Measurements from ENCODE around the gene THTPA. TPM values are rescaled to one million over a fixed set of nuclear protein-coding genes. Genes with fewer than 3 reads are reported as not detected.

The THTPA gene
- total RNA-seq, 1 donor from 2014 or later, result 4.5 TPM

DNA sequence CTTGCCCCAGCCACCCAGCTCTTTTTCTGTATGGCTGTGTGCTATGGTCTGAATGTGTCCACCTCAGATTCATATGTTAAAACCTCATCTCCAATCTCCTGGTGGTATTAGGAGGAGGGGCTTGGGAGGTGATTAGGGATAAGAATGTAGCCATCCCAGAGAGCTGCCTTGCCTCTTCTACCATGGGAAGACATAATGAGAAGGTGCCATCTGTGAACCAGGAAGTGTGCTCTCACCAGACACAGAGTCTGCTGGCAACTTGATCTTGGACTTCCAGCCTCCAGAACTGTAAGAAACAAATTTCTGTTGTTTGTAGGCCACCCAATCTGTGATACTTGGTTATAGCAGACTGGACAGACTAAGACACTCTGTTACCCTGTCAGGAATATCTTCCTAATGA lies 45.4 kb downstream of the THTPA start:
- TF ChIP-seq, protein P1, sequence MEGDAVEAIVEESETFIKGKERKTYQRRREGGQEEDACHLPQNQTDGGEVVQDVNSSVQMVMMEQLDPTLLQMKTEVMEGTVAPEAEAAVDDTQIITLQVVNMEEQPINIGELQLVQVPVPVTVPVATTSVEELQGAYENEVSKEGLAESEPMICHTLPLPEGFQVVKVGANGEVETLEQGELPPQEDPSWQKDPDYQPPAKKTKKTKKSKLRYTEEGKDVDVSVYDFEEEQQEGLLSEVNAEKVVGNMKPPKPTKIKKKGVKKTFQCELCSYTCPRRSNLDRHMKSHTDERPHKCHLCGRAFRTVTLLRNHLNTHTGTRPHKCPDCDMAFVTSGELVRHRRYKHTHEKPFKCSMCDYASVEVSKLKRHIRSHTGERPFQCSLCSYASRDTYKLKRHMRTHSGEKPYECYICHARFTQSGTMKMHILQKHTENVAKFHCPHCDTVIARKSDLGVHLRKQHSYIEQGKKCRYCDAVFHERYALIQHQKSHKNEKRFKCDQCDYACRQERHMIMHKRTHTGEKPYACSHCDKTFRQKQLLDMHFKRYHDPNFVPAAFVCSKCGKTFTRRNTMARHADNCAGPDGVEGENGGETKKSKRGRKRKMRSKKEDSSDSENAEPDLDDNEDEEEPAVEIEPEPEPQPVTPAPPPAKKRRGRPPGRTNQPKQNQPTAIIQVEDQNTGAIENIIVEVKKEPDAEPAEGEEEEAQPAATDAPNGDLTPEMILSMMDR (IDR thresholded peaks at IDR 0.05; ENCODE audit: insufficient read depth, low read length, severe bottlenecking), result no peak
- no peak overlapping the region for H3K4me3 ChIP-seq (ENCODE audit: low read depth, low read length)
- no peaks in the 10 kb centered on the region for H3K27me3 ChIP-seq (ENCODE audit: control insufficient read depth, insufficient read depth, low read length)
- no peaks in the 10 kb centered on the region for H3K36me3 ChIP-seq (ENCODE audit: control insufficient read depth, insufficient read depth, low read length)
- DNase-seq (ENCODE audit: low read depth) (no peak), FAIRE-seq (no peak)

DNA sequence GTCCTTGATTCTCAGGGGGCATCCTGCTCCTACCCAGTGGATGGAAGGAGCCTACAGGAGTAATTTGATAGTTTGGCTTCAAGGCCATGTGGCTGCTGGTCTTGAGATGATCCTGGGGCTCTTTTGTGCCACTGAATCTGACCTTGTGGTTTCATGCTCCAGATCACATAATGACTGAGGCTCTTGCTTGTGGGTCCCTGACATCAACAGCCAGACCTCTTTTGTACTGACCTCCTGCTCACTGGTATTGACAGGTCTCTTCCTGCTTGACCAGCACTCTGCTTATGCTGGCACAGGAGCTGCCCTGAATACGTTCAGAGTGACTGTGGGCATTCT lies 45.7 kb downstream of the THTPA start:
- TF ChIP-seq, protein P1 (IDR thresholded peaks at IDR 0.05; ENCODE audit: insufficient read depth, low read length, severe bottlenecking), result no peak
- FAIRE-seq, result no peak
- no peaks in the 10 kb centered on the region for H3K27me3 ChIP-seq (ENCODE audit: control insufficient read depth, insufficient read depth, low read length)
- DNase-seq (ENCODE audit: low read depth), result no peak
- no peak overlapping the region for H3K4me3 ChIP-seq (ENCODE audit: low read depth, low read length)
- no peaks in the 10 kb centered on the region for H3K36me3 ChIP-seq (ENCODE audit: control insufficient read depth, insufficient read depth, low read length)

DNA sequence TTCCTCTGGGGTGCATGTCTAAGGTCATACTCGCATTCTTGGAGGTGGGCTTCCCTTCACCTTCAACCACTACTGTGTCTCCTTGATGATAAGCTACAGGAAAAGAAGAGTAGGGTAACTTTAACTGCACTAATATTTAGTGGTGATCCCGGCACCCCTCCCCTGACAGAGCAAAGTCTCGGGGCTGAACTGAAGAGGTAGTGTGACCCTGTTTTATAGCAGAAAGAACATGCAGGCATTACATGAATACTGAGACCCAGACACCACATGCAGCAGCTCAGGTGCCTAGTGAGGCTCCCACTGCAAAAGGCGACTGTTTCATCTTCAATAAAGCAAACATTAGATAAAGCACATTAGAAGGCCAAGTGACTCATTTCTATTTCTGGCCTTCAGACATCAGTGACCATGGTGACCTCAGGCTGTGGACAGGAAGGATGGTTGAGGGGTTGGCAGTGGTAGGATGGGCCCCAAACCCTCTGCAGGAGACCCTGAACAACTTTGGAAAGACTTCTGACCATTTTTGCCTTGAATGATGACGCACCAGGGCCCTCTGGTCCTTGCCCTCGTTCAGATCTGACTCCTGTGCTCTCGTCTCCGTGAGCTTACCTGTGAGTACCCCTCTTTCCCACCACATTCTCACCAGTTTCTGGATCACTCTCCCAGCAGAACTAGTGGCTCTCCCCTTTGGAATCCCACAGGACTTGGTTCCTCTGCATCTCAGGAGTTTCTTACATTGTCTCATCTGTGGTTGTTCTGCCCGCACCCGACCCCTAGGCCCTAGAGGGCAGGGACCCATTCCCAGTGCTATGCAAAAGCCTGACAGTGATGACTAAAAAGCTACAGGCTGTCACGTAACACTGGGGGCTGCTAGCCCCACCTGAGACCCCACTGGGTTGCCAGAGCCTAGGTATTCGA lies 46.4 kb downstream of the THTPA start:
- H3K4me3 ChIP-seq (ENCODE audit: low read depth, low read length), result no peak overlapping the region
- no peak for DNase-seq (ENCODE audit: low read depth)
- FAIRE-seq, result no peak
- TF ChIP-seq, protein P1 (IDR thresholded peaks at IDR 0.05; ENCODE audit: insufficient read depth, low read length, severe bottlenecking), result no peak
- H3K27me3 ChIP-seq (ENCODE audit: control insufficient read depth, insufficient read depth, low read length), result no peaks in the 10 kb centered on the region
- H3K36me3 ChIP-seq (ENCODE audit: control insufficient read depth, insufficient read depth, low read length), result no peaks in the 10 kb centered on the region

- H3K27me3 ChIP-seq (ENCODE audit: control insufficient read depth, insufficient read depth, low read length), result no peaks in the 10 kb centered on the region
- DNase-seq (ENCODE audit: low read depth) (no peak), FAIRE-seq (no peak)
- H3K36me3 ChIP-seq (ENCODE audit: control insufficient read depth, insufficient read depth, low read length), result no peaks in the 10 kb centered on the region
- H3K4me3 ChIP-seq (ENCODE audit: low read depth, low read length), result no peak overlapping the region
- TF ChIP-seq, protein P1 (IDR thresholded peaks at IDR 0.05; ENCODE audit: insufficient read depth, low read length, severe bottlenecking), result no peak
Measured at GRCh38 chr14:23603103-23603502, 47.0 kb downstream of the THTPA start.

DNA sequence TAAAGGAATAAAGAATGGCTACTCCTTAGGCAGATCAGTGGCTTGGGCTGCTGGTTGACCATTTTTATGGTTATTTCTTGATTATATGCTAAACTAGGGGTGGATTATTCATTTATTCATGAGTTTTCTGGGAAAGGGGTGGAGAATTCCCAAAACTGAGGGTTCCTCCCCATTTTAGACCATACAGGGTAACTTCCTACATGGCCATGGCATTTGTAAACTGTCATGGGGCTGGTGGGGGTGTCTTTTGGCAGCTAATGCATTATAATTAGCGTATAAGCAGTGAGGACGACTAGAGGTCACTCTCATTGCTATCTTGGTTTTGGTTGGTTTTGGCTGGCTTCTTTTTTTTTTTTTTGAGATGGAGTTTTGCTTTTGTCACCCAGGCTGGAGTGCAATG lies 48.1 kb downstream of the THTPA start:
- Histone ChIP-seq H3K27me3 (ENCODE audit: control insufficient read depth, insufficient read depth, low read length) (no peaks in the 10 kb centered on the region), H3K36me3 (ENCODE audit: control insufficient read depth, insufficient read depth, low read length) (no peaks in the 10 kb centered on the region), H3K4me3 (ENCODE audit: low read depth, low read length) (no peak overlapping the region)
- FAIRE-seq (no peak), DNase-seq (ENCODE audit: low read depth) (no peak)
- TF ChIP-seq, protein P1 (IDR thresholded peaks at IDR 0.05; ENCODE audit: insufficient read depth, low read length, severe bottlenecking), result no peak
